CD14-positive monocyte (primary cell): Measurements from ENCODE around the gene GLIPR1. TPM values are rescaled to one million over a fixed set of nuclear protein-coding genes. Genes with fewer than 3 reads are reported as not detected.
"Not testable (repeated sequence)": the region's sequence is repeated elsewhere in the genome, so short reads cannot be mapped to it uniquely, and the experiment has no call there.

ENCODE experiments used
- DNase-seq, 3 donors: peaks; one replicate each; pipeline ENCODE4 v3.0.0-alpha.2; 2011 to 2022
- H2AFZ ChIP-seq: 2 replicates; pipeline ENCODE4 v1.6.0; 2012; ENCODE audit warnings: mild to moderate bottlenecking, low read depth, low read length, inconsistent platforms; ENCODE audit not compliant: insufficient read depth, poor library complexity, severe bottlenecking
- H3K27ac ChIP-seq, 2 donors: 1 replicate in 1 of 2; 2 replicates in 1 of 2; pipeline ENCODE4 v1.5.1; 2012 to 2013; ENCODE audit warnings: low read length in 2 of 2, control low read depth in 1 of 2, inconsistent platforms in 1 of 2, low read depth in 1 of 2, mild to moderate bottlenecking in 1 of 2
- H3K27me3 ChIP-seq, 2 donors: one replicate each; pipeline versions ENCODE4 v1.6.0 to v1.6.1; 2011 to 2013; ENCODE audit warnings: low read length in 2 of 2; ENCODE audit not compliant: control insufficient read depth in 2 of 2, insufficient read depth in 2 of 2
- H3K36me3 ChIP-seq, 2 donors: replicated peaks in 1 of 2; 1 replicate in 1 of 2; 2 replicates in 1 of 2; pipeline versions ENCODE4 v1.5.1 to v1.6.1; 2012 to 2013; ENCODE audit warnings: low read length in 2 of 2, control low read depth in 1 of 2, inconsistent platforms in 1 of 2, mild to moderate bottlenecking in 1 of 2; ENCODE audit not compliant: insufficient read depth in 2 of 2, control insufficient read depth in 1 of 2
- H3K4me1 ChIP-seq, 2 donors: 1 replicate in 1 of 2; 2 replicates in 1 of 2; pipeline versions ENCODE4 v1.5.1 to v1.6.1; 2012 to 2013; ENCODE audit warnings: low read length in 2 of 2, control low read depth in 1 of 2, inconsistent platforms in 1 of 2, mild to moderate bottlenecking in 1 of 2, moderate library complexity in 1 of 2; ENCODE audit not compliant: insufficient read depth in 2 of 2, control insufficient read depth in 1 of 2
- H3K4me2 ChIP-seq: replicated peaks from 2 replicates; pipeline ENCODE3; 2012; ENCODE audit warnings: low read length, moderate library complexity, mild to moderate bottlenecking; ENCODE audit not compliant: poor library complexity, severe bottlenecking; ENCODE audit errors: extremely low read depth
- H3K4me3 ChIP-seq, 3 experiments: fragments of 200-600 bp in 1 of 3; sonication (generic) in 1 of 3; replicated peaks in 1 of 3; 1 replicate in 2 of 3; 2 replicates in 1 of 3; pipeline ENCODE4 v1.5.1; 2011 to 2013; ENCODE audit warnings: low read length in 3 of 3, mild to moderate bottlenecking in 3 of 3, control low read depth in 2 of 3, low read depth in 2 of 3, inconsistent platforms in 1 of 3, moderate library complexity in 1 of 3
- H3K79me2 ChIP-seq: 2 replicates; pipeline ENCODE4 v1.6.0; 2012; ENCODE audit warnings: mild to moderate bottlenecking, control low read depth, inconsistent platforms, low read length, moderate library complexity; ENCODE audit not compliant: insufficient read depth
- H3K9ac ChIP-seq: 2 replicates; pipeline ENCODE4 v1.6.0; 2017; ENCODE audit warnings: low read length, mild to moderate bottlenecking; ENCODE audit not compliant: insufficient read depth, poor library complexity, severe bottlenecking
- H3K9me3 ChIP-seq, 2 donors: replicated peaks in 1 of 2; 1 replicate in 1 of 2; 2 replicates in 1 of 2; pipeline versions ENCODE4 v1.5.1 to v1.6.1; 2012 to 2013; ENCODE audit warnings: low read length in 2 of 2, control low read depth in 1 of 2; ENCODE audit not compliant: control insufficient read depth in 1 of 2, insufficient read depth in 1 of 2
- H4K20me1 ChIP-seq: 2 replicates; pipeline ENCODE4 v1.6.0; 2012; ENCODE audit warnings: mild to moderate bottlenecking, low read length, control low read depth, moderate library complexity; ENCODE audit not compliant: insufficient read depth
- H3K27ac Mint-ChIP-seq, 7 donors: one replicate each; pipeline ENCODE4 v1.8.0; 2020; ENCODE audit warnings: mild to moderate bottlenecking in 7 of 7, mixed read lengths in 7 of 7, moderate library complexity in 6 of 7, inconsistent platforms in 2 of 7
- H3K27me3 Mint-ChIP-seq, 3 donors: one replicate each; pipeline ENCODE4 v1.8.0; 2021 to 2022; ENCODE audit warnings: low read depth in 3 of 3, mild to moderate bottlenecking in 3 of 3, mixed read lengths in 3 of 3, moderate library complexity in 3 of 3, inconsistent platforms in 1 of 3
- H3K36me3 Mint-ChIP-seq, 2 donors: one replicate each; pipeline ENCODE4 v1.8.0; 2020; ENCODE audit warnings: mixed read lengths in 2 of 2, inconsistent platforms in 1 of 2, mild to moderate bottlenecking in 1 of 2
- H3K4me1 Mint-ChIP-seq: one replicate; pipeline ENCODE4 v1.8.0; 2020; ENCODE audit warnings: mild to moderate bottlenecking, mixed read lengths
- H3K4me3 Mint-ChIP-seq, 2 donors: one replicate each; pipeline ENCODE4 v1.8.0; 2020; ENCODE audit warnings: mild to moderate bottlenecking in 2 of 2, mixed read lengths in 2 of 2, moderate library complexity in 1 of 2
- H3K9me3 Mint-ChIP-seq, 7 donors: one replicate each; pipeline ENCODE4 v1.8.0; 2020 to 2022; ENCODE audit warnings: mixed read lengths in 7 of 7, mild to moderate bottlenecking in 6 of 7, moderate library complexity in 6 of 7, inconsistent platforms in 2 of 7
- CTCF ChIP-seq: fragments of 200-600 bp; IDR thresholded peaks from one replicate; pipeline ENCODE4 v1.8.0; 2022; ENCODE audit warnings: antibody characterized with exemption, mild to moderate bottlenecking
- WGBS: methylation state at CpG from one replicate; pipeline ENCODE4 v1.1.5; 2013; ENCODE audit warnings: missing lambda C conversion rate; ENCODE audit not compliant: insufficient coverage; 5-methylcytosine and 5-hydroxymethylcytosine counted together
- intact Hi-C, 2 donors: fragments of 100-400 bp; cut with micrococcal nuclease; formaldehyde crosslinking; loops; one replicate each; pipeline versions ENCODE4 v1.15.0 to v1.15.1; 2023
- polyA plus RNA-seq, 3 donors: library from polyadenylated mRNA; depleted of rRNA in 1 of 3; unstranded in 2 of 3; stranded (reverse) in 1 of 3; fragments of 300-500 nt in 2 of 3; fragments of >200 nt in 1 of 3; fragmentation: Illumina TruSeq in 2 of 3; gene quantifications; 1 replicate in 2 of 3; 2 replicates in 1 of 3; pipeline ENCODE4 v1.2.3, GENCODE V29; 2012 to 2021

GLIPR1 gene
- polyA plus RNA-seq, 3 donors = 200 to 794 (median 687) TPM

- 84% methylated on average over 4 of the region's 5 CpGs for WGBS
- H3K4me1 Mint-ChIP-seq, H3K9me3 ChIP-seq, H3K4me3 ChIP-seq, H3K27me3 ChIP-seq, H3K4me3 Mint-ChIP-seq, H3K79me2 ChIP-seq, H4K20me1 ChIP-seq, H3K36me3 ChIP-seq, H3K36me3 Mint-ChIP-seq, intact Hi-C loops, DNase-seq, H3K27ac ChIP-seq, H2AFZ ChIP-seq, H3K4me1 ChIP-seq, H3K4me2 ChIP-seq, H3K9ac ChIP-seq, H3K27ac Mint-ChIP-seq, H3K27me3 Mint-ChIP-seq: not testable (repeated sequence)
- H3K9me3 Mint-ChIP-seq = peaks cover 5 to 10% (median 5%) of the 10 kb centered on the region in 7 donors
Measured at GRCh38 chr12:75522124-75522523, 41.6 kb downstream of the GLIPR1 start.

DNA sequence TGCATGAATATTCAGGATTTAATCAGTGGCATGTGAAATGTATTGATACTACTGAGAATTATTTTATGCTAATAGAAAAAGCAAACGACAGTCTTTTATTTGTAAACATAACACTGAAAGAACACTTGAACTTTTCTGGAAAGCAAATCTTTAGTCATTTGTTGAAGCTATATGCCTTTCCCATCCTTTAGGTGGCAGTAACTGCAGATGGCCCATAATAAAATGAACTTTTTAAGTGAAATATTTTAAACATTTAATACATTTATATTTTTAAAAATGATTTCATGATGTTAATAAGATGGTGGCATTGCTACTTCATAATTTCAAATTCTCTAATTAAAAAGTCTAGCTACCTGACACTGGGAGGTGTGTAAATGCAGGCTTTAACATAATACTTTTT is 44.7 kb downstream of the GLIPR1 start:
- H3K27ac ChIP-seq = no peak overlapping the region
- no peak overlapping the region for H2AFZ ChIP-seq
- Mint-ChIP-seq H3K4me3 (no peak overlapping the region), H3K4me1 (peaks cover 4% of the 10 kb centered on the region), H3K9me3 (peaks cover 0 to 7% (median 3%) of the 10 kb centered on the region in 7 donors), H3K36me3 (no peaks in the 10 kb centered on the region), H3K27me3 (peaks cover 2 to 12% (median 6%) of the 10 kb centered on the region in 3 donors), H3K27ac (no peak overlapping the region)
- WGBS = no CpG with 5 or more reads among the region's 1 CpG
- H3K9ac ChIP-seq = no peak overlapping the region
- H3K4me3 ChIP-seq = no peak overlapping the region
- H3K36me3 ChIP-seq = no peaks in the 10 kb centered on the region
- no peak for TF ChIP-seq CTCF
- H3K4me1 ChIP-seq = no peaks in the 10 kb centered on the region
- no peaks in the 10 kb centered on the region for H3K9me3 ChIP-seq
- intact Hi-C loops = loop anchor here (5.0 kb wide), 1 partner anchor 512 kb away; no protein-coding TSS in a partner anchor
- no peaks in the 10 kb centered on the region for H3K79me2 ChIP-seq
- H3K4me2 ChIP-seq = no peak overlapping the region
- no peaks in the 10 kb centered on the region for H3K27me3 ChIP-seq
- H4K20me1 ChIP-seq = no peaks in the 10 kb centered on the region
- DNase-seq = no peak
